Spleen (tissue), 11 donors: ENCODE data around the gene TNFRSF13B. TPM values are rescaled to one million over a fixed set of nuclear protein-coding genes. Genes with fewer than 3 reads are reported as not detected.

Experiments
- DNase-seq: peaks from one replicate; pipeline ENCODE4 v3.0.0-alpha.2; 2020
- H3K27ac ChIP-seq, 8 donors: fragments of 200-600 bp; sonication (generic) in 7 of 8; 1 replicate in 4 of 8; 2 replicates in 4 of 8; pipeline versions ENCODE4 v1.5.0 to v1.8.0; 2016 to 2021; ENCODE audit warnings: inconsistent platforms in 4 of 8, mild to moderate bottlenecking in 4 of 8, moderate library complexity in 1 of 8
- H3K27me3 ChIP-seq, 7 donors: fragments of 200-600 bp; sonication (generic) in 6 of 7; replicated peaks in 1 of 7; 1 replicate in 4 of 7; 2 replicates in 3 of 7; pipeline versions ENCODE4 v1.5.0 to v1.8.0; 2016 to 2021; ENCODE audit warnings: inconsistent platforms in 3 of 7, mild to moderate bottlenecking in 1 of 7
- H3K36me3 ChIP-seq, 6 donors: fragments of 200-600 bp; sonication (generic) in 5 of 6; 1 replicate in 4 of 6; 2 replicates in 2 of 6; pipeline versions ENCODE4 v1.5.0 to v1.8.0; 2016 to 2021; ENCODE audit warnings: inconsistent platforms in 2 of 6
- H3K4me1 ChIP-seq, 6 donors: fragments of 200-600 bp; sonication (generic) in 5 of 6; 1 replicate in 3 of 6; 2 replicates in 3 of 6; pipeline versions ENCODE4 v1.5.0 to v1.8.0; 2016 to 2021; ENCODE audit warnings: inconsistent platforms in 3 of 6
- H3K4me3 ChIP-seq, 8 donors: fragments of 200-600 bp; sonication (generic) in 7 of 8; 1 replicate in 4 of 8; 2 replicates in 4 of 8; pipeline versions ENCODE4 v1.5.0 to v1.8.0; 2016 to 2021; ENCODE audit warnings: inconsistent platforms in 4 of 8, mild to moderate bottlenecking in 4 of 8, moderate library complexity in 2 of 8
- H3K9me3 ChIP-seq, 8 donors: fragments of 200-600 bp; sonication (generic) in 7 of 8; 1 replicate in 4 of 8; 2 replicates in 4 of 8; pipeline versions ENCODE4 v1.5.0 to v1.8.0; 2016 to 2021; ENCODE audit warnings: inconsistent platforms in 4 of 8
- CTCF ChIP-seq, 11 experiments: fragments of 200-600 bp in 7 of 11; fragments of 450-650 bp in 4 of 11; sonication (generic) in 4 of 11; IDR thresholded peaks in 8 of 11; conservative IDR thresholded peaks in 3 of 11; 1 replicate in 7 of 11; 2 replicates in 4 of 11; pipeline versions ENCODE4 v1.4.0 to v1.8.0; 2016 to 2021; ENCODE audit warnings: antibody characterized with exemption in 11 of 11, inconsistent platforms in 4 of 11, mild to moderate bottlenecking in 1 of 11
- POLR2A ChIP-seq, 3 donors: fragments of 450-650 bp; IDR thresholded peaks; one replicate each; pipeline ENCODE4 v1.5.1; 2017; ENCODE audit warnings: antibody characterized with exemption in 3 of 3, mild to moderate bottlenecking in 1 of 3
- POLR2AphosphoS5 ChIP-seq, 3 donors: sonication (generic); formaldehyde crosslinking; IDR thresholded peaks; one replicate each; pipeline ENCODE4 v1.5.1; 2017; ENCODE audit warnings: antibody characterized with exemption in 3 of 3
- WGBS, 5 donors: extraction: QIAGEN DNeasy Blood & Tissue Kit in 3 of 5; methylation state at CpG; one replicate each; pipeline versions ENCODE4 v1.1.5 to v1.1.7; 2013 to 2018; 5-methylcytosine and 5-hydroxymethylcytosine counted together
- intact Hi-C: fragments of 100-400 bp; cut with DNase I; formaldehyde crosslinking; loops from one replicate; pipeline ENCODE4 v1.15.0; 2023; ENCODE audit warnings: low total_unique reads
- polyA plus RNA-seq, 3 donors: library from polyadenylated mRNA; stranded (reverse); fragments of 200-250 nt; gene quantifications; one replicate each; pipeline ENCODE4 v1.2.1, GENCODE V29; 2013
- total RNA-seq, 7 donors: library from RNA; depleted of rRNA in 3 of 7; stranded (reverse); fragments of >200 nt in 3 of 7; fragmentation: NEBNext Ultra II Directional in 4 of 7; extraction: Animal tissue kit (Norgen Biotek cat#: 25700) in 4 of 7; gene quantifications; one replicate each; pipeline versions ENCODE4 v1.1.0 to v1.2.1, GENCODE V29; 2016 to 2021
- donor health status: healthy with polysubstance abuse.
- donor health status: DM: no; HTN: no; CAD: no; lungs with moderate emphysema.
- donor health status: DM: no; HTN: no; CAD: no.
- donor health status: Bipolar disorder and iron deficiency.
- donor health status: healthy.
- donor health status: DM: no; HTN: no; CAD: no.
- donor health status: DM: yes; HTN: yes; CAD: no.

The TNFRSF13B gene
- total and polyA plus RNA-seq, 10 donors = 25.1 to 142 (median 49.5) TPM

GRCh38 chr17:16920628-16921020, 51.3 kb downstream of the TNFRSF13B start:
- H3K9me3 ChIP-seq = no peaks in the 10 kb centered on the region
- no peak for TF ChIP-seq POLR2A (IDR thresholded peaks at IDR 0.05)
- no peak for TF ChIP-seq POLR2AphosphoS5 (IDR thresholded peaks at IDR 0.05)
- TF ChIP-seq CTCF (IDR thresholded peaks at IDR 0.05 in 8 of 11, conservative IDR thresholded peaks at IDR 0.05 in 3 of 11) = no peak
- WGBS, 5 donors = 85 to 96% (median 93%) methylated on average over 8 of the region's 8 CpGs
- peaks cover 0 to 5% (median 0%) of the 10 kb centered on the region in 6 donors for H3K36me3 ChIP-seq
- H3K27me3 ChIP-seq = no peaks in the 10 kb centered on the region
- no peaks in the 10 kb centered on the region for H3K4me1 ChIP-seq
- H3K27ac ChIP-seq = no peak overlapping the region
- H3K4me3 ChIP-seq = no peak overlapping the region
- intact Hi-C loops = no loop called here
- DNase-seq = peak; percentile 56

GRCh38 chr17:16919663-16920627, 52.0 kb downstream of the TNFRSF13B start:
- TF ChIP-seq POLR2A (IDR thresholded peaks at IDR 0.05) (no peak), CTCF (IDR thresholded peaks at IDR 0.05 in 8 of 11, conservative IDR thresholded peaks at IDR 0.05 in 3 of 11) (no peak), POLR2AphosphoS5 (IDR thresholded peaks at IDR 0.05) (no peak)
- intact Hi-C loops = no loop called here
- DNase-seq = peak; percentile 40

GRCh38 chr17:16918443-16918842, 53.5 kb downstream of the TNFRSF13B start:
- DNase-seq = peak; percentile 6
- no peak for TF ChIP-seq POLR2A (IDR thresholded peaks at IDR 0.05)
- TF ChIP-seq POLR2AphosphoS5 (IDR thresholded peaks at IDR 0.05) = no peak
- TF ChIP-seq CTCF (IDR thresholded peaks at IDR 0.05 in 8 of 11, conservative IDR thresholded peaks at IDR 0.05 in 3 of 11) = no peak
- intact Hi-C loops = no loop called here
- H3K4me3 ChIP-seq = no peak overlapping the region
- WGBS, 5 donors = 77 to 92% (median 85%) methylated on average over 4 to 6 of the region's 6 CpGs
- no peaks in the 10 kb centered on the region for H3K36me3 ChIP-seq
- no peak overlapping the region for H3K27ac ChIP-seq
- H3K4me1 ChIP-seq = no peaks in the 10 kb centered on the region
- H3K9me3 ChIP-seq = no peaks in the 10 kb centered on the region
- no peaks in the 10 kb centered on the region for H3K27me3 ChIP-seq

More at GRCh38 chr17:16919663-16920627, 52.0 kb downstream of the TNFRSF13B start:
- WGBS, 5 donors = 82 to 88% (median 85%) methylated on average over 13 to 15 of the region's 15 CpGs
- no peaks in the 10 kb centered on the region for H3K27me3 ChIP-seq
- no peaks in the 10 kb centered on the region for H3K4me1 ChIP-seq
- H3K4me3 ChIP-seq = no peak overlapping the region
- peaks cover 0 to 5% (median 0%) of the 10 kb centered on the region in 6 donors for H3K36me3 ChIP-seq
- no peak overlapping the region for H3K27ac ChIP-seq
- no peaks in the 10 kb centered on the region for H3K9me3 ChIP-seq

GRCh38 chr17:16917671-16918394, 54.1 kb downstream of the TNFRSF13B start:
- Histone ChIP-seq H3K4me3 (no peak overlapping the region), H3K4me1 (no peaks in the 10 kb centered on the region), H3K27me3 (no peaks in the 10 kb centered on the region), H3K36me3 (no peaks in the 10 kb centered on the region), H3K27ac (no peak overlapping the region), H3K9me3 (no peaks in the 10 kb centered on the region)
- TF ChIP-seq POLR2A (IDR thresholded peaks at IDR 0.05) = no peak
- no peak for TF ChIP-seq POLR2AphosphoS5 (IDR thresholded peaks at IDR 0.05)
- no peak for TF ChIP-seq CTCF (IDR thresholded peaks at IDR 0.05 in 8 of 11, conservative IDR thresholded peaks at IDR 0.05 in 3 of 11)
- intact Hi-C loops = no loop called here
- DNase-seq = peak; percentile 29
- 62 to 87% (median 80%) methylated on average over 7 of the region's 7 CpGs for WGBS, 5 donors
